ENCODE measurements around the gene ADGRL4. TPM values are rescaled to one million over a fixed set of nuclear protein-coding genes. Genes with fewer than 3 reads are reported as not detected.

ADGRL4 gene
- total RNA-seq: 0.86 and 1.1 TPM in 2 replicates

DNA sequence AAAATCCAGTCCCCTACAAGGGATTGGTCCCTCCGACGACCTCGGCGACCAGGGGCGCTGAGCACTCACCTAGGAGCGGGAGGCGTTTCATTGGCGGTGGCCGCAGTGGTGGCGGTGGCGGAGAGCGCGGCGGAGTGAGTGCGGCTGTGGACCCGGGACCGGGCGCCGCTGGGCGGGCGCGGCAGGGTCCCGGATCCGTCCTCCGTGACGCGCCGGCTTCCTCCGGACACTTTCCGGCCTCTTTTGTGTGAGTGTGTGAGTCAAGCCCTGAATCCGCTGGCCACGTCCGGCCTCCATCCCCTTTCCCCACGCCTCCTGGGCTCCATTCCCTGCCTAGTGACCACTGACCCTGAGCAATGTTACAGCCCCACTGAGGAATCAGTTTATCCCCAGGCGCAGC, at the start of gene ADGRL4:
Gene ADGRL4, minus strand, starts transcription at position 167 of the 400 bp plus-strand sequence. Its CDS starts 76 bp downstream, at position 91.

